HepG2 (cell line): Measurements from ENCODE around the gene TBCD. TPM values are rescaled to one million over a fixed set of nuclear protein-coding genes. Genes with fewer than 3 reads are reported as not detected.

ENCODE experiments used
- BORCS8-MEF2B ChIP-seq: sonication (generic); formaldehyde crosslinking; IDR thresholded peaks from 2 replicates; pipeline ENCODE4 v1.8.0; 2022; ENCODE audit warnings: mild to moderate bottlenecking, missing genetic modification reagents
- DPF2 ChIP-seq: sonication (generic); formaldehyde crosslinking; IDR thresholded peaks from 2 replicates; pipeline ENCODE4 v1.4.0; 2020; ENCODE audit warnings: mild to moderate bottlenecking, low read depth, missing genetic modification reagents, borderline replicate concordance
- GATAD1 ChIP-seq: IDR thresholded peaks from 2 replicates; pipeline ENCODE4 v1.6.1; 2016; ENCODE audit warnings: missing genetic modification reagents, missing compliant biosample characterization
- HNF4A ChIP-seq: sonication (generic); formaldehyde crosslinking; IDR thresholded peaks from 2 replicates; pipeline ENCODE4 v1.4.0; 2020; ENCODE audit warnings: missing genetic modification reagents
- HNRNPH1 ChIP-seq: fragments of 200-400 bp; formaldehyde crosslinking; optimal IDR thresholded peaks from 2 replicates; pipeline ENCODE3; 2017; ENCODE audit warnings: mild to moderate bottlenecking, low read depth, low read length
- JUND ChIP-seq: sonication (generic); formaldehyde crosslinking; IDR thresholded peaks from 2 replicates; pipeline ENCODE4 v1.8.0; 2022; ENCODE audit warnings: mild to moderate bottlenecking, missing genetic modification reagents
- MAFG ChIP-seq: sonication (generic); formaldehyde crosslinking; IDR thresholded peaks from 2 replicates; pipeline ENCODE4 v1.5.1; 2020; ENCODE audit warnings: mild to moderate bottlenecking, missing genetic modification reagents
- NPAS2 ChIP-seq: sonication (generic); formaldehyde crosslinking; IDR thresholded peaks from 2 replicates; pipeline ENCODE4 v1.8.0; 2022; ENCODE audit warnings: mild to moderate bottlenecking, missing genetic modification reagents, borderline replicate concordance
- RBFOX2 ChIP-seq: fragments of 200-400 bp; formaldehyde crosslinking; IDR thresholded peaks from 2 replicates; pipeline ENCODE4 v1.6.1; 2017; ENCODE audit warnings: low read depth, mild to moderate bottlenecking, low read length
- SNAI1 ChIP-seq: sonication (generic); formaldehyde crosslinking; IDR thresholded peaks from 2 replicates; pipeline ENCODE4 v1.5.0; 2020; ENCODE audit warnings: mild to moderate bottlenecking, missing genetic modification reagents, borderline replicate concordance
- XBP1 ChIP-seq: sonication (generic); formaldehyde crosslinking; IDR thresholded peaks from 2 replicates; pipeline ENCODE4 v1.5.0; 2020; ENCODE audit warnings: missing genetic modification reagents
- ZEB1 ChIP-seq: IDR thresholded peaks from 2 replicates; pipeline ENCODE4 v1.6.1; 2012; ENCODE audit warnings: mild to moderate bottlenecking, low read depth, inconsistent platforms; ENCODE audit not compliant: insufficient replicate concordance
- ZFP36L2 ChIP-seq: sonication (generic); formaldehyde crosslinking; IDR thresholded peaks from 2 replicates; pipeline ENCODE4 v1.4.0; 2020; ENCODE audit warnings: missing genetic modification reagents
- ZFX ChIP-seq: sonication (generic); formaldehyde crosslinking; IDR thresholded peaks from 2 replicates; pipeline ENCODE4 v1.4.0; 2020; ENCODE audit warnings: mild to moderate bottlenecking, low read depth, missing genetic modification reagents, moderate library complexity
- ZFY ChIP-seq: sonication (generic); formaldehyde crosslinking; IDR thresholded peaks from 2 replicates; pipeline ENCODE4 v1.4.0; 2020; ENCODE audit warnings: missing genetic modification reagents
- ZNF615 ChIP-seq: sonication (generic); formaldehyde crosslinking; IDR thresholded peaks from 2 replicates; pipeline ENCODE4 v1.5.0; 2020; ENCODE audit warnings: mild to moderate bottlenecking, missing genetic modification reagents, borderline replicate concordance
- ZNF724P ChIP-seq: sonication (generic); formaldehyde crosslinking; IDR thresholded peaks from 2 replicates; pipeline ENCODE4 v1.8.0; 2022; ENCODE audit warnings: missing genetic modification reagents, borderline replicate concordance
- ZNF766 ChIP-seq: sonication (generic); formaldehyde crosslinking; IDR thresholded peaks from 2 replicates; pipeline ENCODE4 v1.5.0; 2020; ENCODE audit warnings: missing genetic modification reagents, borderline replicate concordance
- ZNF773 ChIP-seq: sonication (generic); formaldehyde crosslinking; IDR thresholded peaks from 2 replicates; pipeline ENCODE4 v1.4.0; 2020; ENCODE audit warnings: missing genetic modification reagents, borderline replicate concordance
- ZSCAN22 ChIP-seq: sonication (generic); formaldehyde crosslinking; IDR thresholded peaks from 2 replicates; pipeline ENCODE4 v1.4.0; 2020; ENCODE audit warnings: mild to moderate bottlenecking, missing genetic modification reagents
- polyA plus RNA-seq, 8 experiments: library from polyadenylated mRNA; depleted of rRNA in 3 of 8; stranded (reverse) in 7 of 8; unstranded in 1 of 8; fragments of >200 nt; fragmentation: Illumina TruSeq in 4 of 8; extraction: Trizol in 4 of 8; gene quantifications; 2 replicates each; pipeline versions ENCODE4 v1.2.1 to v1.2.3, GENCODE V29; 2011 to 2016; ENCODE audit warnings: low read depth in 4 of 8, missing spikeins in 1 of 8, mixed read lengths in 1 of 8; ENCODE audit not compliant: insufficient read depth in 1 of 8
- total RNA-seq, 5 experiments: library from RNA; depleted of rRNA; stranded (reverse); fragments of >200 nt; fragmentation: Illumina TruSeq; extraction: Trizol; gene quantifications; 2 replicates each; pipeline ENCODE4 v1.2.3, GENCODE V29; 2016; ENCODE audit warnings: low read depth in 1 of 5
- TF ChIP-seq, protein P1 (sequence below): sonication (generic); formaldehyde crosslinking; IDR thresholded peaks from 2 replicates; pipeline ENCODE4 v1.5.0; 2020; ENCODE audit warnings: missing genetic modification reagents, mild to moderate bottlenecking, borderline replicate concordance
- TF ChIP-seq, protein P2 (sequence below): fragments of 450-650 bp; IDR thresholded peaks from 2 replicates; pipeline ENCODE4 v1.6.1; 2016
- TF ChIP-seq, protein P3 (sequence below): sonication (generic); formaldehyde crosslinking; IDR thresholded peaks from 2 replicates; pipeline ENCODE4 v1.4.0; 2020; ENCODE audit warnings: missing genetic modification reagents, borderline replicate concordance

The TBCD gene
- total and polyA plus RNA-seq, 2 of the 13 experiments (the other 11 are each of a cell fraction or from before 2014, with no cell fraction given): 33.9 to 54.8 TPM

DNA sequence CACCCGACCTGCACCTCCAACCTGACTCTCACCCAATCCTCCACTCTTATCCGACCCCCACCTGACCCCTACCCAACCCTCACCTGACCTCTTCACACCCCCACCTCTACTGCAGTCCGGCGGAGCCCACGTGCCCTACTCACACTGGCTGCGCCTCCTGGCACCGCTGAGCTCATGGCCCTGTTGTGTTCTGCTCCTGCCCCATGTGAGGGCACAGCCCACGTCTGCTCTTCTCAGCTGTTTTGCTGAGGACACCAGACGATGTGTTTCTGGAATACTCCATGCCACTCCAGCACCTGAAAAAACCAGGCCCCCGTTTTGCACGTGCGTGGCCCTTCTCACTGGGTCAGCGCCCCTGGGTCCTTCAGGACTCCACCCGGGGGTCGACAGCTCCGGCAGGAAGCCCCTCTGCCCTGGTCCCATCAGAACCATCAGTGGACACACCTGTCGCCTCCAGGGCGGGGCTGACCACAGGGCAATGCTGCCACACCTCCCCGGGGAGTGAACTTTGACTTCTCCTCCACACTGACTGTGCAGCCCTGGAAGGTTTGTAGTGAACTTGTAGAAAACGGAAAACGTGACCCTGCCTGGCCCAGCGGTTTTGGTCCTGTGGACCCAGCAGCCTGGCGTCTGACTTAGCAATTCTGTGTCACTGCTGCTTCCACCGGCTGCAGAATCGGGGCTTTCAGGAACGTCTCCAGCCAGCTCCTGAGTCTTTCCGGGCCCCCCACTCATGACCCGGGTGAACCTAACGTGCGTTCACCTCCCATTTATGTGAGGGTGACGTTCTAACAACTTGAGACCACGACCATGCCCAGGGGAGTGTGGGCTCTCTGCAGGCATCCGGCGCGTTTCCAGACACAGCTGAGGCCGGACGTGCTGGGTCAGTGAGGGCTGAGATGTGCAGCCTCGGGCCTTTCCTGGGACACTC, 47.7 kb upstream of the TBCD start (continued):
- TF ChIP-seq, protein P1, sequence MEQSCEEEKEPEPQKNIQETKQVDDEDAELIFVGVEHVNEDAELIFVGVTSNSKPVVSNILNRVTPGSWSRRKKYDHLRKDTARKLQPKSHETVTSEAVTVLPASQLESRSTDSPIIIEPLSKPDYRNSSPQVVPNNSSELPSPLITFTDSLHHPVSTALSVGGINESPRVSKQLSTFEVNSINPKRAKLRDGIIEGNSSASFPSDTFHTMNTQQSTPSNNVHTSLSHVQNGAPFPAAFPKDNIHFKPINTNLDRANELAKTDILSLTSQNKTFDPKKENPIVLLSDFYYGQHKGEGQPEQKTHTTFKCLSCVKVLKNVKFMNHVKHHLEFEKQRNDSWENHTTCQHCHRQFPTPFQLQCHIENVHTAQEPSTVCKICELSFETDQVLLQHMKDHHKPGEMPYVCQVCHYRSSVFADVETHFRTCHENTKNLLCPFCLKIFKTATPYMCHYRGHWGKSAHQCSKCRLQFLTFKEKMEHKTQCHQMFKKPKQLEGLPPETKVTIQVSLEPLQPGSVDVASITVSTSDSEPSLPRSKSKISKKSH (CRISPR knock-in tag): no peak; the same call in 1 of the 2 replicates
- TF ChIP-seq RBFOX2: no peak
- TF ChIP-seq ZEB1: peak; percentile 81
- peak; percentile 89 for TF ChIP-seq HNF4A (CRISPR knock-in tag)
- TF ChIP-seq GATAD1 (CRISPR knock-in tag): no peak
- TF ChIP-seq, protein P2, sequence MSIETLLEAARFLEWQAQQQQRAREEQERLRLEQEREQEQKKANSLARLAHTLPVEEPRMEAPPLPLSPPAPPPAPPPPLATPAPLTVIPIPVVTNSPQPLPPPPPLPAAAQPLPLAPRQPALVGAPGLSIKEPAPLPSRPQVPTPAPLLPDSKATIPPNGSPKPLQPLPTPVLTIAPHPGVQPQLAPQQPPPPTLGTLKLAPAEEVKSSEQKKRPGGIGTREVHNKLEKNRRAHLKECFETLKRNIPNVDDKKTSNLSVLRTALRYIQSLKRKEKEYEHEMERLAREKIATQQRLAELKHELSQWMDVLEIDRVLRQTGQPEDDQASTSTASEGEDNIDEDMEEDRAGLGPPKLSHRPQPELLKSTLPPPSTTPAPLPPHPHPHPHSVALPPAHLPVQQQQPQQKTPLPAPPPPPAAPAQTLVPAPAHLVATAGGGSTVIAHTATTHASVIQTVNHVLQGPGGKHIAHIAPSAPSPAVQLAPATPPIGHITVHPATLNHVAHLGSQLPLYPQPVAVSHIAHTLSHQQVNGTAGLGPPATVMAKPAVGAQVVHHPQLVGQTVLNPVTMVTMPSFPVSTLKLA: peak; percentile 27; the same call in 1 of the 2 replicates
- 0 out of 2 replicates have a peak, but pooled peaks have one; percentile 50 for TF ChIP-seq SNAI1 (CRISPR knock-in tag)
- no peak for TF ChIP-seq NPAS2 (CRISPR knock-in tag)
- TF ChIP-seq, protein P3, sequence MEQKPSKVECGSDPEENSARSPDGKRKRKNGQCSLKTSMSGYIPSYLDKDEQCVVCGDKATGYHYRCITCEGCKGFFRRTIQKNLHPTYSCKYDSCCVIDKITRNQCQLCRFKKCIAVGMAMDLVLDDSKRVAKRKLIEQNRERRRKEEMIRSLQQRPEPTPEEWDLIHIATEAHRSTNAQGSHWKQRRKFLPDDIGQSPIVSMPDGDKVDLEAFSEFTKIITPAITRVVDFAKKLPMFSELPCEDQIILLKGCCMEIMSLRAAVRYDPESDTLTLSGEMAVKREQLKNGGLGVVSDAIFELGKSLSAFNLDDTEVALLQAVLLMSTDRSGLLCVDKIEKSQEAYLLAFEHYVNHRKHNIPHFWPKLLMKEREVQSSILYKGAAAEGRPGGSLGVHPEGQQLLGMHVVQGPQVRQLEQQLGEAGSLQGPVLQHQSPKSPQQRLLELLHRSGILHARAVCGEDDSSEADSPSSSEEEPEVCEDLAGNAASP (CRISPR knock-in tag): peak; percentile 36; the same call in 1 of the 2 replicates
- TF ChIP-seq HNRNPH1: no peak
- TF ChIP-seq ZFY (CRISPR knock-in tag): peak; percentile 14; the same call in 1 of the 2 replicates
- TF ChIP-seq ZFP36L2 (CRISPR knock-in tag): no peak
- no peak for TF ChIP-seq ZNF615 (CRISPR knock-in tag)
- peak; percentile 76; the same call in 1 of the 2 replicates for TF ChIP-seq ZNF724P (CRISPR knock-in tag)
- TF ChIP-seq XBP1 (CRISPR knock-in tag): no peak
- TF ChIP-seq BORCS8-MEF2B (CRISPR knock-in tag): no peak; the same call in 1 of the 2 replicates
- TF ChIP-seq MAFG (CRISPR knock-in tag): no peak
- TF ChIP-seq ZNF766 (CRISPR knock-in tag): no peak
- no peak for TF ChIP-seq ZSCAN22 (CRISPR knock-in tag)
- TF ChIP-seq ZNF773 (CRISPR knock-in tag): no peak
- TF ChIP-seq ZFX (CRISPR knock-in tag): peak; percentile 47
- no peak for TF ChIP-seq DPF2
- TF ChIP-seq JUND (CRISPR knock-in tag): 0 out of 2 replicates have a peak, but pooled peaks have one; percentile 22
